Hepatocyte (in vitro differentiated cells): Measurements from ENCODE around the gene TMEM30A.

Source experiments
- CTCF ChIP-seq: fragments of 200-600 bp; sonication (generic); IDR thresholded peaks from 2 replicates; pipeline ENCODE4 v1.5.1; 2016; ENCODE audit warnings: antibody characterized with exemption, mild to moderate bottlenecking; ENCODE audit not compliant: poor library complexity
- EZH2 ChIP-seq: fragments of 200-600 bp; sonication (generic); IDR thresholded peaks from 2 replicates; pipeline ENCODE4 v1.6.1; 2016; ENCODE audit warnings: antibody characterized with exemption, mild to moderate bottlenecking, borderline replicate concordance
- EZH2phosphoT487 ChIP-seq: fragments of 200-600 bp; sonication (generic); IDR thresholded peaks from one replicate; pipeline ENCODE4 v1.6.1; 2018; ENCODE audit warnings: antibody characterized with exemption, mild to moderate bottlenecking, low read depth, moderate library complexity; ENCODE audit not compliant: unreplicated experiment, severe bottlenecking

- no peak for TF ChIP-seq CTCF
- no peak for TF ChIP-seq EZH2phosphoT487
- no peak for TF ChIP-seq EZH2
These were observed 40.5 kb downstream of the TMEM30A start for GRCh38 chr6:75244063-75244584.
